GM12878 (cell line): Measurements from ENCODE around the gene ZPR1.

Source experiments
- NBN ChIP-seq: fragments of 450-650 bp; IDR thresholded peaks from 2 replicates; pipeline ENCODE4 v1.6.1; 2016
- TF ChIP-seq, protein P1 (sequence below), 3 experiments: IDR thresholded peaks in 2 of 3; conservative IDR thresholded peaks in 1 of 3; 2 replicates each; pipeline ENCODE4 v1.5.1; 2011; ENCODE audit warnings: low read depth in 3 of 3, low read length in 3 of 3, mild to moderate bottlenecking in 3 of 3, control low read depth in 2 of 3, moderate library complexity in 2 of 3, inconsistent platforms in 1 of 3, mixed read lengths in 1 of 3; ENCODE audit not compliant: control insufficient read depth in 2 of 3, insufficient read depth in 1 of 3; ENCODE audit errors: extremely low read depth in 1 of 3

DNA sequence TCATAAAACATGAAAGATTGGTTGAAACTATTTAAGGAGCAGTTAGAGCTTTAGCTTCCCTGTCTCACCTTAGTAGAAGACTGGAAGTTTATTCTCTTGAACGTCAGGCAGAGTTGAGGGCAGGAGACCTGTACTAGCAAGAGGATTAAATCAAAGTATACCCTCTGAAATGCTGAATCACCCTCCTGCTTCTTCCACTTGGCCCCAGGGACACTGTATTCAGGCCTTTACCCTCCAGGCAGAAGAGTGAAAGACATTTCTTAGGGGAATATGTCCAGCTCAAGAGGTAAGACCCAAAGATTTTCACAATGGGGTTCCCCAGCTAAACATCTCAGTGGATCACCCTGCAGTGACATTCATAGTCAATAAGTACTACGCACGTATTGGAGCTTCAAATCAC is 23.4 kb upstream of the ZPR1 start:
- no peak for TF ChIP-seq NBN
- TF ChIP-seq, protein P1, sequence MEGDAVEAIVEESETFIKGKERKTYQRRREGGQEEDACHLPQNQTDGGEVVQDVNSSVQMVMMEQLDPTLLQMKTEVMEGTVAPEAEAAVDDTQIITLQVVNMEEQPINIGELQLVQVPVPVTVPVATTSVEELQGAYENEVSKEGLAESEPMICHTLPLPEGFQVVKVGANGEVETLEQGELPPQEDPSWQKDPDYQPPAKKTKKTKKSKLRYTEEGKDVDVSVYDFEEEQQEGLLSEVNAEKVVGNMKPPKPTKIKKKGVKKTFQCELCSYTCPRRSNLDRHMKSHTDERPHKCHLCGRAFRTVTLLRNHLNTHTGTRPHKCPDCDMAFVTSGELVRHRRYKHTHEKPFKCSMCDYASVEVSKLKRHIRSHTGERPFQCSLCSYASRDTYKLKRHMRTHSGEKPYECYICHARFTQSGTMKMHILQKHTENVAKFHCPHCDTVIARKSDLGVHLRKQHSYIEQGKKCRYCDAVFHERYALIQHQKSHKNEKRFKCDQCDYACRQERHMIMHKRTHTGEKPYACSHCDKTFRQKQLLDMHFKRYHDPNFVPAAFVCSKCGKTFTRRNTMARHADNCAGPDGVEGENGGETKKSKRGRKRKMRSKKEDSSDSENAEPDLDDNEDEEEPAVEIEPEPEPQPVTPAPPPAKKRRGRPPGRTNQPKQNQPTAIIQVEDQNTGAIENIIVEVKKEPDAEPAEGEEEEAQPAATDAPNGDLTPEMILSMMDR (IDR thresholded peaks at IDR 0.05 in 2 of 3, conservative IDR thresholded peaks at IDR 0.05 in 1 of 3; ENCODE audit: control insufficient read depth in 2 of 3, extremely low read depth in 1 of 3, insufficient read depth in 1 of 3, low read depth in 3 of 3, low read length in 3 of 3): no peak
